Measurements from ENCODE around the gene WBP2. TPM values are rescaled to one million over a fixed set of nuclear protein-coding genes. Genes with fewer than 3 reads are reported as not detected.

The WBP2 gene
- total RNA-seq, 2 experiments from 2014 or later, result 65.0 to 68.7 TPM

GRCh38 chr17:75838410-75838809 is 16.7 kb downstream of the WBP2 start:
- Mint-ChIP-seq H3K36me3 (ENCODE audit: low read depth) (peaks cover 17% of the 10 kb centered on the region), H3K9me3 (no peaks in the 10 kb centered on the region), H3K4me3 (no peak overlapping the region), H3K27me3 (ENCODE audit: low read depth) (no peaks in the 10 kb centered on the region), H3K4me1 (ENCODE audit: low read depth) (peaks cover 27% of the 10 kb centered on the region), H3K27ac (peak overlapping the region; percentile 53)
- CTCF ChIA-PET, result interaction anchor here (1.2 kb wide), 1 partner anchor 11 kb away, joined by 5 read pairs; no protein-coding TSS in a partner anchor
- intact Hi-C loops (cut with micrococcal nuclease), result no loop called here
- no peak for DNase-seq

DNA sequence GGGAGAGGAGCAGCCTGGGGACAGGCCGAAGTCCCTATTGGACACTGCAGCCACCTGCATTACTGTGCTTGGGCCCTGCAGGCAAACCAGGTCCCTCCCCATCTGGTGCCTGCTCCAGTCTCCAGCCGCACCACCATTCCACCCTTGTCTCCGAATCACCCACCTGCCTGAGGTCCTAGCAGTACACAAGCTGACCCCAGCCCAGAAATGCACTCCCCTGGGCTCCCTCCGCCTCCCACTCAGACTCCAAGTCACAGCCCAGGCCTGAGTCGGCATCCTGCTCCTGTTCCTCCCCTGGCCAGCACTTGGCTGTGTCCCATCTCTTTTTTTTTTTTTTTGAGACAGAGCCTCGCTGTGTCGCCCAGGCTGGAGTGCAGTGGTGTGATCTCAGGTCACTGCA is 17.2 kb downstream of the WBP2 start:
- H3K36me3 Mint-ChIP-seq (ENCODE audit: low read depth), result peaks cover 17% of the 10 kb centered on the region

DNA sequence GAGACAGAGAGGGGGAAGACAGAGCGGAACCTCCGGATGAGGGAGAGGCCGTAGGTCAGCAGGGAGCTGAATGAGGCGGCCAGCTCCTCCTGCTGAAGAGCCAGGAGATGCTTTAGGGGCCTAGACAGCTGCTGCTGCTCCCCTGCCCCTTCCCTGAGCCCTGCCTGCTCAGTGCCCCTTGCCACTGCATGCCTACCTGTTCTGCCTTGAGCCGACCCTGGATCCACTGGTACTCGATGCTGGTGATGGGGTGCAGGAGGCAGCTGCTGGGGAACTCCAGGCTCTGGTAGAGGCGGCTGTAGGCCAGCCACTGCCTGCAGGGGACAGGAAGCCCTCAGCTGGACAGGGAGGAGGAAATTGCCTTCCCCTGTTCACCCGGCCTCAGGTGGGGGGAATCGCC is 18.5 kb downstream of the WBP2 start:
- CTCF ChIA-PET, result interaction anchor here (1.0 to 1.9 kb wide), 3 partner anchors 9 to 11 kb away, joined by 3 to 7 read pairs (median 4); no protein-coding TSS in a partner anchor
- H3K4me1 Mint-ChIP-seq (ENCODE audit: low read depth), result peaks cover 32% of the 10 kb centered on the region
- no peaks in the 10 kb centered on the region for H3K9me3 Mint-ChIP-seq
- H3K27me3 Mint-ChIP-seq (ENCODE audit: low read depth), result no peaks in the 10 kb centered on the region
- no peak overlapping the region for H3K27ac Mint-ChIP-seq
- intact Hi-C loops (cut with micrococcal nuclease), result no loop called here
- H3K4me3 Mint-ChIP-seq, result no peak overlapping the region
- DNase-seq, result no peak
- peaks cover 21% of the 10 kb centered on the region for H3K36me3 Mint-ChIP-seq (ENCODE audit: low read depth)

More for the DNA sequence above, 17.2 kb downstream of the WBP2 start:
- no peak overlapping the region for H3K4me3 Mint-ChIP-seq
- H3K27ac Mint-ChIP-seq, result no peak overlapping the region
- peaks cover 29% of the 10 kb centered on the region for H3K4me1 Mint-ChIP-seq (ENCODE audit: low read depth)
- CTCF ChIA-PET, result interaction anchor here (0.6 to 1.9 kb wide), 2 partner anchors 8 to 10 kb away, joined by 3 to 7 read pairs; no protein-coding TSS in a partner anchor
- intact Hi-C loops (cut with micrococcal nuclease), result no loop called here
- H3K9me3 Mint-ChIP-seq, result no peaks in the 10 kb centered on the region
- no peaks in the 10 kb centered on the region for H3K27me3 Mint-ChIP-seq (ENCODE audit: low read depth)
- DNase-seq, result no peak

DNA sequence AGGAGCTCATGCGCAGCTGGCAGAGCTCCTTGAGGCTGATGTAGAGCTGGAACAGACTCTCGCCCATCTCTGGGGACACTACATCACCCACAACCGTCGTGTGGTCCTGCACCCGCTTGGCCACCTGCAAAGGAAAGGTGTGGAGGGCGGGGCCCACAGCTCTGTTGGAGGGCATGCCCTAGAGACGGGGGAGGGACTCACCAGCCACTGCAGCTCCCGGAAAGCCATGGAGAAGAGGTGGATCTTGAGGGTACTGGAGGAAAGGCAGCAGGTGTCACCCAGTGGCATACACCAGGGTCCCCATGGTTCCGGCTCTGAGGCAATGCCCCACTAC is 19.5 kb downstream of the WBP2 start:
- Mint-ChIP-seq H3K36me3 (ENCODE audit: low read depth) (peaks cover 20% of the 10 kb centered on the region), H3K27ac (no peak overlapping the region), H3K4me3 (no peak overlapping the region), H3K9me3 (no peaks in the 10 kb centered on the region), H3K27me3 (ENCODE audit: low read depth) (no peaks in the 10 kb centered on the region), H3K4me1 (ENCODE audit: low read depth) (peaks cover 32% of the 10 kb centered on the region)
- intact Hi-C loops (cut with micrococcal nuclease), result no loop called here
- no peak for DNase-seq
- CTCF ChIA-PET, result no interaction called here

- Mint-ChIP-seq H3K27me3 (ENCODE audit: low read depth) (no peaks in the 10 kb centered on the region), H3K36me3 (ENCODE audit: low read depth) (peaks cover 22% of the 10 kb centered on the region), H3K9me3 (no peaks in the 10 kb centered on the region), H3K4me3 (no peak overlapping the region), H3K27ac (peak overlapping the region; percentile 1), H3K4me1 (ENCODE audit: low read depth) (peaks cover 32% of the 10 kb centered on the region)
- CTCF ChIA-PET, result interaction anchor here (0.6 kb wide), 1 partner anchor 53 kb away, joined by 5 read pairs; no protein-coding TSS in a partner anchor
- intact Hi-C loops (cut with micrococcal nuclease), result loop anchor here (5.0 kb wide), 1 partner anchor 142 kb away; the partner anchor contains the start of genes ACOX1 and TEN1
- no peak for DNase-seq
Measured at GRCh38 chr17:75834928-75835653, 20.0 kb downstream of the WBP2 start.

DNA sequence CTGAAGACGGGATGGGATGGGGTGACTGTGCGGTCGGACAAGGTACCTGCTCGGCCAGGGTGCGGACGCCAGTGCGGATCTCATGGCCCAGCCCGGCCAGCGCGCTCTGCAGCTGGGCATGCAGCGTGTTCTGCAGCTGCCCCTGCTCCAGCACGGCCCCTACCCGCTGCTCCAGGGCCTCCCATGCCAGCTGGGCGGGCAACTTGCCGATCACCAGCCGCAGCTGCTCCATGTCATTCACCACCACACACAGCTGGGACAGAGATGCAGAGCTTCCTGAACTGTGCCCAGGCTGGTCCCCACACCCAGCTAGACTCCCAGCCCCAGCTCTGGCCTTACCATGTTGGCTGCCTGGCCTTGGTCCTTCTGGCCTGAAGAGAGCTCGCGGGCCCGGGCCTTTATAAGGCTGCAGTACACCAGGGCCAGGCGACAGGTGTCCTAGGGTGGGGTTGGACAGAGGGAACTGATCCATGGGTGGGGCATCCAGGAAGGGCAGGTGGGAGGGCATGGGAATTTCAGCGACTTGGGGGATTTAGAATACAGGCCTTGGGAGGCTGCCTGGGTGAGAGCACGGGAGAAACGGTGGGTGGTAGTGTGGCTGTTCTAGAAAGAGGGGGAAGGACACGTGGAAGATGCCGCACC is 20.7 kb downstream of the WBP2 start:
- DNase-seq, result no peak
- H3K27ac Mint-ChIP-seq, result peak overlapping the region; percentile 56
- no peaks in the 10 kb centered on the region for H3K9me3 Mint-ChIP-seq
- peaks cover 23% of the 10 kb centered on the region for H3K36me3 Mint-ChIP-seq (ENCODE audit: low read depth)
- H3K4me3 Mint-ChIP-seq, result no peak overlapping the region
- CTCF ChIA-PET, result no interaction called here
- no peaks in the 10 kb centered on the region for H3K27me3 Mint-ChIP-seq (ENCODE audit: low read depth)
- intact Hi-C loops (cut with micrococcal nuclease), result loop anchor here (5.0 kb wide), 1 partner anchor 143 kb away; the partner anchor contains the start of genes ACOX1 and TEN1
- H3K4me1 Mint-ChIP-seq (ENCODE audit: low read depth), result peaks cover 32% of the 10 kb centered on the region

DNA sequence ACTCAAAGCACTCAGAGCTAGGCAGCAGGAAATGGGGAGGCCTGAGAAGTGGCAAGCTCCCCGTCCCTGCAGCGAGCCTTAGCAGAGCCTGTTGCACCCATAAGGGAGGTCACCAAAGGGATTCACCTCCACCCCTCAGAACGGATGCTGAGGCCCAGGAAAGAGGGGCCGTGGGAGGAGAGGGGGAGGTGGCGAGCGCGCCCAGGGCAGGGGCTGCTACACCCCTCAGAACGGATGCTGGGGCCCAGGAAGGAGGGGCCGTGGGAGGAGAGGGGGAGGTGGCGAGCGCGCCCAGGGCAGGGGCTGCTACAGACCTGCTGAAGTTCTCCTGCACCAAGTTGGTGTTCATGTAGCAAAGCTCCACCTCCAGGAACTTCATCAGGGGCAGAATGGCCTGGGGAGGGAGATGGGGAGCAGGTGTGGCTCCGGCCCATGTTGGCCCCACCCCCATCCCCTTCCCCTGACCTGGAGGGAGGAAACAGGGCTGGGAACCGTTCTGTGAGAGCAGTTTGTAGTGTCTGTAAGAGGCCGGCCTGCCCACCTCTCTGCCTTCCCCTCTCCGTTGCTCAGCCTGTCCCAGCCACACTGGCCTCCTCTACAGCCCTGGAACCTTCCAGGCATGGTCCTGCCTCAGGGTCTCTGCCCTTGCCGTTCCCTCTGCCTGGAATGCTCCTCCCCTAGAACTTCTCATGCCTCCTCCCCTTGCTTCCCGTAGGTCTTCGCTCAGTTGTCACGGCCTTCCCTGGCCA is 22.3 kb downstream of the WBP2 start:
- Mint-ChIP-seq H3K4me3 (peak overlapping the region; percentile 15), H3K9me3 (no peaks in the 10 kb centered on the region), H3K27me3 (ENCODE audit: low read depth) (no peaks in the 10 kb centered on the region), H3K4me1 (ENCODE audit: low read depth) (peaks cover 35% of the 10 kb centered on the region), H3K36me3 (ENCODE audit: low read depth) (peaks cover 16% of the 10 kb centered on the region), H3K27ac (peak overlapping the region; percentile 90)
- CTCF ChIA-PET, result interaction anchor here (0.7 to 1.9 kb wide), 4 partner anchors 23 to 69 kb away, joined by 3 to 5 read pairs (median 4); partner anchors contain the start of gene GALK1
- intact Hi-C loops (cut with micrococcal nuclease), result loop anchor here (2.0 to 5.0 kb wide), 2 partner anchors 48 to 144 kb away; partner anchors contain the start of genes ACOX1, TEN1 and UNK
- DNase-seq, result peak; percentile 44

- intact Hi-C loops (cut with micrococcal nuclease), result loop anchor here (2.0 to 5.0 kb wide), 2 partner anchors 47 to 145 kb away; partner anchors contain the start of genes ACOX1, TEN1 and UNK
- Mint-ChIP-seq H3K27me3 (ENCODE audit: low read depth) (no peaks in the 10 kb centered on the region), H3K27ac (peak overlapping the region; percentile 90), H3K36me3 (ENCODE audit: low read depth) (peaks cover 16% of the 10 kb centered on the region), H3K9me3 (no peaks in the 10 kb centered on the region), H3K4me1 (ENCODE audit: low read depth) (peaks cover 38% of the 10 kb centered on the region), H3K4me3 (peak overlapping the region; percentile 15)
- CTCF ChIA-PET, result interaction anchor here (0.7 to 1.9 kb wide), 5 partner anchors 24 to 68 kb away, joined by 3 to 5 read pairs (median 4); partner anchors contain the start of gene GALK1
- peak; percentile 52 for DNase-seq
Measured at GRCh38 chr17:75832164-75832651, 22.9 kb downstream of the WBP2 start.

DNA sequence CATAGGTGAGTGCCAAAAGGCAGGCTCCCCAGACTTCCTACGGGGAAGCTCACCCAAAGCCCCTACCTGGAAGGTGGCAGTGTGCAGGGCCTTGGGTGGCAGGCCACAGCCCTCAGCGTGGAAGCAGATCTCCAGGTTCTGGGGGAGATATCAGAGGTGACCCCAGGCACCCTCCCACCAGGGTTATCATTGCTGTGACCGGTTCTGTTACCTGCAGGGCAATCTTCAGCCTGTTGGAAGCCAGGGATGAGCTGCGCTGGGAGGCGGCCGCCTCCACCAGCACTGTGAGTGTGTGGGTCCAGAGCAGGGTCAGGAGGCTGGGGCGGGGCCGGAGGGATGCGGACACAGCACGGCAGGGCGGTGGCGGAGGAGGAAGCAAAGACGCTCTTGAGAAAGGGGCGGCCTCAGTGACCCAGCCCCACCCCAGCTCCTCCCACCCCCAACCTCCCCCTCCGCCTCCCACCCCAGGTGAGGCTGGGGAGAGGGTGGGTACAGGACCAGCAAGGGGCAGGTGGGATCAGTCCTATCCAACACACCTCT is 24.0 kb downstream of the WBP2 start:
- H3K4me3 Mint-ChIP-seq, result no peak overlapping the region
- no peak for DNase-seq
- peaks cover 16% of the 10 kb centered on the region for H3K36me3 Mint-ChIP-seq (ENCODE audit: low read depth)
- CTCF ChIA-PET, result interaction anchor here (1.5 to 3.1 kb wide), 5 partner anchors 15 to 77 kb away, joined by 4 to 23 read pairs (median 7); partner anchors contain the start of gene GALK1
- intact Hi-C loops (cut with micrococcal nuclease), result loop anchor here (5.0 kb wide), 1 partner anchor 146 kb away; the partner anchor contains the start of genes ACOX1 and TEN1
- no peak overlapping the region for H3K27ac Mint-ChIP-seq
- no peaks in the 10 kb centered on the region for H3K27me3 Mint-ChIP-seq (ENCODE audit: low read depth)
- H3K4me1 Mint-ChIP-seq (ENCODE audit: low read depth), result peaks cover 39% of the 10 kb centered on the region
- no peaks in the 10 kb centered on the region for H3K9me3 Mint-ChIP-seq

- intact Hi-C loops (cut with micrococcal nuclease), result loop anchor here (5.0 kb wide), 1 partner anchor 147 kb away; the partner anchor contains the start of genes ACOX1 and TEN1
- no peaks in the 10 kb centered on the region for H3K27me3 Mint-ChIP-seq (ENCODE audit: low read depth)
- no peak overlapping the region for H3K27ac Mint-ChIP-seq
- H3K4me3 Mint-ChIP-seq, result no peak overlapping the region
- peaks cover 16% of the 10 kb centered on the region for H3K36me3 Mint-ChIP-seq (ENCODE audit: low read depth)
- peak; percentile 34 for DNase-seq
- CTCF ChIA-PET, result interaction anchor here (0.6 to 3.1 kb wide), 16 partner anchors 9 to 898 kb away, joined by 3 to 23 read pairs (median 6); partner anchors contain the start of gene GALK1
- H3K9me3 Mint-ChIP-seq, result no peaks in the 10 kb centered on the region
- peaks cover 39% of the 10 kb centered on the region for H3K4me1 Mint-ChIP-seq (ENCODE audit: low read depth)
Measured at GRCh38 chr17:75830164-75831031, 24.7 kb downstream of the WBP2 start.
